HG03039 (cell line): ENCODE data around the gene GABPB2.
A peak's percentile ranks its signal among the peaks of the same experiment; 100 is the strongest.

Experiments used
- ATAC-seq: cut with Tn5 transposase; IDR thresholded peaks from one replicate; pipeline ENCODE4 v1.9.1; 2021; ENCODE audit warnings: mild to moderate bottlenecking, moderate library complexity; ENCODE audit not compliant: unreplicated experiment

The GABPB2 gene

DNA sequence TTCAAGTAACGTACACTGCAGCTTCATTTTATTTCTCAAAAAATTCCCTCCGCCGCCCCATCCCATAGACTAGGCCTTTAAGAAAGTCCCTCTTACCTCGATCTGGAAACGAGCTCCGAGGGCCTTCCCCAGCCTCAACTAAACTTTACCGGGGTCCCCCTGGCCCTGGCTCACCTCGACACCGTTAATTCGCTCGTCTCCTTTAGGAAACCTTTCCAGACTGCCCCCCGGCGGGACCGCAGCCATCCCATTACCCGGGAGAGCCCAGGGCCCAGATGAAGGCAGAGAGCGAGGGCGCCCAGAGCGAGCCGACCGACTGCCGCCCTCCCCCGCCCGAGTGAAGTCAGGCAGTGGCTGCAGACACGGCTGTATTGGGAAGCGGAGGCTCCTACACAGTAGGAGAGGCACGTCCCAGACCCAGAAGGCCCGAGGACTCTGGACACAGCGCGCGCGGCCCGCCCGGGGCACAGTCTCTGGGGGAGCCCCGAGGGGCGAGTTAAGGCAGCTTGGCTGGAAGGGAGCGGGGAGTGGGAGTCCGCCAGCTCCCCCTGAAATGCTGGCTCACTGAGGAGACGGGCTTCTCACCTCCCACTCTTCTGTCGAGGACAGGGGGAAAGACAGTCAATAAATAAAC, 61.3 kb downstream of the GABPB2 start:
- no peak for ATAC-seq

DNA sequence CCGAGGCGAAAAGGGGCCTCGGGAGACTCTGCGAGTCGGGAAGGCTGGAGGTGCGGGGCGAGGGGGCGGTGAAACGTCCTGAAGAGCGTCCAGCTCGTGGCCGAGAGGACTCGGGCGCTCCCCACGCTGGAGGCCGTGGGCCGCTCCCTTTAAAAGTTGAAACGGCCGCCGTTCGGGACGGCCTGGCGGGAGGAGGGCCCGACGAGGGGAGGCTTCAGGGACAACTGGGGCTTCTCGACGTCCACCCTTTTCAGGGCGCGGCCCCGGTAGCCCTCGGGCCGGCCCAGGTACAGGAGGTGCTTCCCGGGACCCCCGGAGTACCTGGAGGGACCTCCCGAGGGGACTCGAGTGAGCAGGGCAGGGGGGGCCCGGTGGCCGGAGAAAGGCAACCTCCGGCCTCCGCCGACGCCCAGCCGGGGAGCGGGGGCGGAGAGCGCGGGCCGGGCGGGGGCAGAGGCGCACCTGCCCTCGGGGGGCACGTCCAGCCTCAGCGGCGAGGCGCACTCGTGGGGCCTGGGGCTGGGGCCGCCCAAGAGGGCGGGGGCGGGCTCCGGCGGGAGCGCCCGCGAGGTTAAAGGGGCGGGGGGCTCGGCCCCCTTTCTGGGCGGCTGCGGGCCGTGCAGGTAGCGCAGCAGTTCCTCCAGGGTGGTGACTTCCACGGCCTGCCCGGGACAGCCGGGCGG, 61.9 kb downstream of the GABPB2 start:
- no peak for ATAC-seq

DNA sequence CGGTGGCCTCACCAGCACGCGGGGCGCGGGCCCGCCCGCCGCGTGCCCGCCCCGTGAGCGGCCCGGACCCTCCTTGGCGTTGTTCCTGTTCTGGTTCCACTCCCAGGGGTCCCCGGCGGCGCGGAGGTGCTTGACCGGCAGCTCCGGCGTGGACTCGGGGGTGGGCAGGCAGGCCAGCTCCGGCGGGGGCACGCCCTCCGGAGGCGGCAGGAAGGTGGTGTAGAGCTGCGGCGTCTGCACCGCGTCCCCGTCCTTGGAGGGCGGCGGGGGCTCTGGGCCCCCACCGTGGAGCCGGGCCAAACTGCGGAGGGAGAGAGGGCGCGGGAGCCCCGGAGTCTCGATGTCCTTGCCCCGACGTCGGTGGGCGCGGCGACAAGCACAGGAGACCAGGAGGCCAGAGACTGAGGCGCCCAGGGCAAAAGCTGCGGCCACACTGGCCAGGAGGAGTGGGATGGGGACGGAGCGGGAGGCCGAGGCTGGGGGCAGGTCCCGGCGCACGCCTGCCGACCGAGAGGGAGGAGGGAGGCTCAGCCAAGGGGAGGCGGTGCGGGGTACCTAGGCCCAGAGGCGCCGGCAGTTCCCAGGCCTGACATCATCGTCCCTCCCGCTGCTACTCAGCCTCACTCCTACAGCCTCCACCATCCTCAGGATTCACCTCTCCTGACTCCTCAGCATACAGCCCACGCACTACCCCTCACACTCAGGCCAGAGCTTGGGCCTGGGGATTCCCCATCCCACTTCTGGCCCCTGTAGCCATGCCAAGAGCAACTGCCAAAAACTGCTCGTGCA, 62.7 kb downstream of the GABPB2 start:
- ATAC-seq = no peak

DNA sequence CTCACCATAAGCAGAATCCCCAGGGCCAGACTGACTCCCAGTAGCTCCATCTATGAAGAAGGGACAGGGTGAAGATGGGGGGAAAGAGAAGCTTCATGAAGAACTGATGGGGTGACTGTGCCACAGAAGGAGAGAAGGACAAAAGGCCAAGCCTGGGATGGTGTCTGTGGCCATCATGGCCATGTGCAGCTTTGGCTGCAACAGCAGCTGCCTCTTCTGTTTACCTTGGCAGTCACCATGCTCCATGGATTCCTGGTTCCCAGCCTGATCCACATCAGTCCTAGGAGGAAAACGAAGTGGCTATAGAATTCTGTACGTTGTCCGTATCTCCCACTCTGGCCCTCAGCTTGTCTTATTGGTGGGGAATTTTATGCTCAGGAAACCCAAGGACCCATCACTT, 63.8 kb downstream of the GABPB2 start:
- no peak for ATAC-seq

DNA sequence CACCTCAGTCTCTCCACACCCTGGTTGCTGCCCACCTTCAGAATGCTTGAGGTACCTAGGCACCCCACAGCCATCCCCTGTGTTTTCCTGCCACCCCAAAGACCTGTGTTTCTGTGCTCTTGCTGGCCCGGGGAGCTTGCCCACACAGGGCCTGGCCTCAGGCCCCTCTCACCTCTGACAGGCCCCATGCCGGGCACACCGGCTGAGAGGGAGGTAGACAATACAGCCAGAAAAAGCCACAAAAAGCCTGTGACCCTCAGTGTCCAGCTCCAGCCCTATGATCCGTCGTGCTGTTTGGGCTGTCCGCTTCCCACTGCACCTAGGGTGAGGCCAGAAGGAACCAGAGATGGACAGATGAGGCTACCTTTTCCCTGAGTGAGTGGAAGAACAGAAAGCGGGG, 64.4 kb downstream of the GABPB2 start:
- no peak for ATAC-seq

DNA sequence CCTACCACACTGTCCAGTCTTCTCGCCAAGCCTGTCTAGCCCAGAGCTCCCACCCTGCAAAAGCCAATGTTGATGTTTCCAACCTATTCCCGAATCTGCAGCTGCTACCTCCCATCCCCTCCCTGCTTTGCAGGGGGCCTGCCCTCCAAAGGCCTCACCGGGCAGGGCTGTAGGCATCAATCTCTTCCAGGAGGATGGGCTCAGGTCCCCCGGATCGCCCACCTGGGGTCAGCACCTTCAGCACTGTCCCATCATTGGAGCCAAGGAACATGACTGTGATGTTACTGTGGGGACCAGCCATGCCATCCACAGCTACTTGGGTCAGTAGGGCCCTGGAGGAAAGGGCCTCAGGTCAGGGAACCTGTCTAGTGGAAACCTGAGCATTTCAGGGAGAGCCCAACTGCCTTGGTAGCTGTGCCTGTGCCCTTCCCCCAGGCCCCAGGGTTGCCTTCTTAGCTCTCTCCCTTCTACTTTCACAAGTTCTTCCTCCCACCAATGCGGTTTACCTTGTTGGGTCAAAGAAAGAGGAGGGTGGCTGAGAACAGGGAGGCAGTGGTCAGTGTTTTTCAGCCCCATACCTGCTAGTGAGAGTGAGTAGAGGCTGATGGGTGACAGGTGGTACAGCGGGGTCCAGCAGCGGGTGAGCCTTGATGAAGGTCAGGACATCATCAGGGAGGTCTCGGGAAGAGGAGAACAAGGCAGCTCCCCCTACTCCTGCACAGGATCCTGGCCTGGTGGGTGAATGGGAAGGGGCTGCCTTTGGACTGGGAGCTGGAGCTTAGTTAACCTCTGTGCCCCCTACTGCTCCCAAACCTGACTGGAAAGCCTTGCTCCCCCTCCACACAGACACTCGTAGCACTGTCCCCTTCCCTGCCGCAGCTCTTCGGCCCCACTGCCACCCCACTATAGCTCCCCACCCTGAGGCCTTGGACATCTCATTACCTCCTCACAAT, 65.1 kb downstream of the GABPB2 start:
- ATAC-seq = no peak

DNA sequence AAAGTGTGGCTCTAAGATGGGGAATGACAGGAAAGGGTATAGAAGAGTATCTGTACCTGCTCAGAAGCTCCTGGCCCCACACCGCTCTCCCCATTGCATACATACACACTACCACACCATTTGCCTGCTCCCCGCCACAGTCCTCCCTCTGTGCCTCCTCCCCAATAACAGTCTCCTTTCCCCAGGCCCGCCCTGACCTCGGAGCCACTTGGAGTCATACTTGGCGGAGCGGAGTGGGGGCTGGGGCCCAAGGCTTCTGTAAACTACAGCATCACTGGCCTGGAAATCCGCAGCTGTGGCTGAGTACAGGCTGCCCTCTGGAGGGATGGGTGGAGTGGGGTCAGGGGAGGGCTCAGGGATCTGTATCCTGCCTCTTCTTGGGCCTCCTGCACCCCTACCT, 67.2 kb downstream of the GABPB2 start:
- ATAC-seq = no peak

DNA sequence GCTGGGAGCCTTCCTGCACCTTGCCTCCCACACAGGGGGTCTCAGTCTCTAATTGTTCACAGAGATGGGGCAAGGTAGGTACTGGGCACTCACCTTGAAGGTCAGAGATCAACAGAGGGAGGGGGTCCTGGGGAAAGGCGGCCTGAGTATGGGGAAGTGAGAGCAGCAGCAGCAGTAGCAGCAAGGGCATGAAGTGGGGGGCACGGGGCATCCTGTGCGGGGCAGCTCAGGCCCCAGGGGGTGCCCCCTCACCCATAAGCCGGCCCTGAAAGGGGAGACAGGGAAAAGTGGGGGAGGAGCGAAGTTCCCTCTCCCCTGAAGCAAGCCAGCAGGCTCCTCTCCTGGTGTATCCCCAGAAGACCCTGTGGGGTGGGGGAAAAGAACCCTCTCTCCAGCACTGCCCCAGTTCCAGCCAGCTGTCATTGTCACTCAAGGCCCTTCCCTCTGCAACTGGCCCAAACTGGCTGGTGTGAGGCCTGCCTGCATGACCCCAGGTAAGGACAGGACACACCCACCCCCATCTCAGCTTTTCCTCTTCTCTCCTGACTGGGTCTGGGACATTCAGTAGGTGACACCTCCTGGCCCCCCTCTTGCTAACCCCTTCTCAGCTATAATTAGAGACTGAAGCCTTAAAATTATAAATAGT, 72.0 kb downstream of the GABPB2 start:
- no peak for ATAC-seq

DNA sequence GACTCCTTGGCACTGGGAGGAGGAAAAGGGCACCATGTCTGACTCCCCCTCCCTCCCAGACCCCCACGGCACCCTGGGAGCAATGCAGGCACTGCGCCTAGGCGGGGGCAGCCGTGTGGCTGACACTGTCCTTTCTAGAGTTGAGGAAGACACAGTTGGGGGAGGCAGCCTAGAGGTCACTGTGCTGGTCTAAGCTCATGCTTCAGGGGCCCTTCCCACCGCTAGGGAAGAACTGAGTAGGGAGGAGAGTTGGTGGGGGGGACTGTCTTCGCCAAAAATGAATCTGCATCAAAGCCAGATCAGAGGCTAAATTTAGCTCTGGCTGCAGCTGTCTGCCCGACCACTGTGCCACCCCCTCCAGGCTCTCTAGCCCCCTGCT, 72.5 kb downstream of the GABPB2 start:
- no peak for ATAC-seq

DNA sequence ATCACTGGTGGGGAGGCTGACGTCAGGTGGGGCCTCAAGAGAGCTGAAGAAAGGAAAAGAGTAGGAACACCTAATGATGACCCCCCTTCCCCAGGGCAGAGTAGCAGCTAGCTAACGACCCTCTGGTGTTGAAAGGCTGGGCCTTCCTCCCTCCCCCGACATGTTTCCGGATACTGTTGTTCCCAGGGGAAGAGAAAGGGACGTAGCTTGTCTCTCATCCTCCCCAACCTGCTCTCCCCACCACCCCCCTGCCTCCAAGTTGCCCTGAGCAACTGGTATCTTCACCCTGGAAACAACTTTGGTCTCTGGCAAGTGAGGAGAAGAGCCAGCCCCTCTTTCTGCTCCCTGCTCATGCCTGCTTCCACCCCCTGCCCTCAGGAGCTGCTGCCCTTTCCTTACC, 73.4 kb downstream of the GABPB2 start:
- no peak for ATAC-seq

DNA sequence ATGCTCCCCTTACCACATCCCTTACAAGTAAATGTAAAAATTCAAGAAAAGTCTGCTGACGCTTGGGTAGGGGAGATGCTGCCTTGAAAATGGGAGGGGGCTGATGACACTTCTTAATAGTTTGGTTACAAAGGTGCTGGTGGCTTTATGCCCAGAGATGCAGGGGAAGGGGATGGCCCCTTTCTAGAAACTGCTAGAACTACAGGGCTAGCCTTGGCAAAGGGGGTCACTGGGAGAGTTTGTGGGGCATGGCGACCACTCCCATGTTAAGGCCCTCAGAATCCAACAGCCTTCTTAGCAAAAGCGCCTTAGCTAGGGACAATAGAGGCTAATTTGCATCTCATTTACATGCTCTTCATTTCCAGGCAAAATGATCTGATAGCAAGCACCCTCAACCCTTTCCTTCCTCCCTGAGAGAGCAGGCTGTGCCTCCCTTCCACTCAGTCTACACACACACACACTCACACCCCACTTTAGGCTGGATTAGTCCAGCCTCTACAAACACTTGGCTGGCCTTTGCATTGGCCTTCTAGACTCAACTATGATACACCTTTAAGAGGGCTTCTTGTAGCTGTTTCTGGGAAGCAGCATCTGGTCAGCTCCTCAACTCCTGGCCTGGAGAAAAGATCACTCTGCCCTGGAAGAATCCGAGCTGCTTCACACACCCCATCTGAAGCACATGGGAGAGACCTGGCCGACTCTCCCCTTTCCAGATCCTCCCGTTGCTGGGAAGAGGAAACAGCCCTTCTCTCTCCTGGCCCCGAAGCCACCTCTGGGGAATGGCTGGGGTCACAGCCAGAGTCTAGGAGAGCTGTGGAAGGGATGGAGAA, 74.1 kb downstream of the GABPB2 start:
- ATAC-seq = no peak

DNA sequence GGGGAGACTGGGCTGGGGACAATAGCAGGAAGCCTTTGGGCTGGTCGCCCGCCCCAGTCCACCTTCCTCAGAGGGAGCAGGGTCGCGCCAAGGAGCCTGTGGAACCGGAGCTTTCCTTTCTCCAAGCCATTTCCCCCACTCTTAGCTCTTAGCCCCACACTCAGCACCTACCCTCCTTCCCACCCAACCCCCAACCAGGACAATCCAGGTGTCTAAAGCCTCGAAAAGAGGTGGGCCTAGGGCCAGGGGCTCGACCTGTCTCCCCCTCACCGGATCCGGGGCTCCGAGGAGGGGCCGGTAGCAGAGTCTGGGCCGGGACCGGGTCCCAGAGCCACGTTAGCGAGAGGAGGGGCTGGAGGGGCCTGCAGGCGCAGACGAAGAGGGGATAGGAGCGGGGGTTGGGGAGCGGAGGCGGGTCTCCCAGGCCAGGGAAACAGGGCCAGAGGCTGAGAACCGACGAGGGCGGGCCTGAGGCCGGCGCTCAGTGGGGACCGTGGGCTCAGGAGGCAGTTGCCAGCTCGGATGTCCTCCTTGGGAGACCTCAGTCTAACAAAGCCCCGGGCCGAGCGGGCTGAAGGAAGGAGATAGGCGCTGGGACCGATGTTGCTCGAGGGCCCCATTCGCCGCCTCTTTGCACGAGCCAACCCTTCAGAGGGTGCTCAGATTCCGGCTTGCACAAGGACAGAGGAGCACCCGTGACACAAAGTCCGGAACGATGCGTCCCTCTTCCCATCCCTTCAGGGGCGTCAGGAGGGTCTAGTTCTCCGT, 74.9 kb downstream of the GABPB2 start:
- ATAC-seq = no peak

DNA sequence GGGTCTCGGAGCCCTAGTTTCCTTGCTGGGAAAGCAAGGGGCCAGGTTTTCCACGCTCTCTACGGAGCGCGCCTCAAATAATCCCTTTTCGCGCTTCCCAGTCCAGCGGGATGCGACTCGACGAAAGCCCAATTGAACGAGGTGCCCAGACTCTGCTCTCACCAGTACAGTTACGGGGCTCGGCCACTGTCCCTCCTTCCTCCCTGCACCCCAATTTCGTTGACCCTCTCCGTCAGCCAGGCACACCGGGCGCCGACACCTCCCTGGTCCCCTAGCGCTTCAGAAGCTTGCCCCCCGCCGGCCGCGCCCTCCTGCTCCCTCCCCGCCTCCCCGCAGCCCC, 75.5 kb downstream of the GABPB2 start:
- no peak for ATAC-seq

DNA sequence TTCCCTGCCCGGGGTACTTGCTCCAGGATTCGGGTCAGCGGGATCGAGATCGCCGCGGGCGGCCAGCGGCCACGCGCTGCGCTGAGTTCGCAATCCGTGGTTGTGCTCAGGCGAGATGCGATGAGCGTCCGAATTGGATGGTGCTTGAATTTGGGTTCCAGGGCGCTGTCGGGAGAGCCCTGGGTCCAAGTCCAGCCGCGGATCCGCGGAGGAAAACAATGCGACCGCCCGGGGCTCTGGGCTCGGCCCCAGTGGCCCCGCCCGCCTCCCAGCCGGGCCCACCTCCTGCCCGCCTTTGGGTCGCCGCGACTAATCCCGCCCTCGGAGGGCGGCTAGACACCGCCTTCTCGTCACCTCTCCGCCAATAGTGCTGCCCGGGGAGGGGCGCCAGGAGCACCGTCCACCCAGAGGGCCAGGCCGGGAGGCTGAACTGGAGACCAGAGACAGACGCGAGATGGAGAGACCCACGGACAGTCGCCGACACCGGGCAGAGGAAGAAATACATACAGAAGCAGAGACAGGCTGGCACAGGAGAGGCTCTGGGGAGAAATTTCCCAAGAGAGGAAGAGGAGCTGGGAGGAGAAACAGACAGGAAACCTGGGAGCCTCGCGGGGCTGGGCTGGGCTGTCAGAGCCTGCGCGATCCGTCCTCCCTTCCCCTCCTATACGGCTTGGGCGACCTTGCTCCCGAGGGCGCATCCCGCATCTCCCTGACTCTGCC, 76.0 kb downstream of the GABPB2 start, which contains the start of gene SEMA6C:
Gene SEMA6C, minus strand, starts transcription at position 220 of the 720 bp plus-strand sequence. CDS start 4,010 bp downstream, outside the sequence.
- peak; percentile 98 for ATAC-seq

DNA sequence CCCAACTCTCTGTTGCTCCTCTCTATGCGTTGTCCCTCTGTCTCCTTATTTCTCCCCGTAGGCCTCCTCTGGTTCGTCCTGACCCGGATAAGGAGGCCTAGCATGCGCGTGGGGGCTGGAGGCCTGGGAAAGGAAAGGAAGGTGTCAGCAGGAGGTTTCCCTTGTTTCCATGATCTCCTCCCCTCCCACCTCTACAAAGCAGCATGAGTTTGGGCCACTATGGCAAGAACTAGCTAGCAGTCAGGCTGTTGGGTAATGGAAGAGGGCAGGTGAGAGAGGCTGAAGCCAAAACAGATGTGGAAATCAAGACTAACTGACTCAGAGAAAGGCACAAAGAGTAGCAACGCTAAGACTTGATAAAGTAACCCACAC, 76.6 kb downstream of the GABPB2 start:
- no peak for ATAC-seq

DNA sequence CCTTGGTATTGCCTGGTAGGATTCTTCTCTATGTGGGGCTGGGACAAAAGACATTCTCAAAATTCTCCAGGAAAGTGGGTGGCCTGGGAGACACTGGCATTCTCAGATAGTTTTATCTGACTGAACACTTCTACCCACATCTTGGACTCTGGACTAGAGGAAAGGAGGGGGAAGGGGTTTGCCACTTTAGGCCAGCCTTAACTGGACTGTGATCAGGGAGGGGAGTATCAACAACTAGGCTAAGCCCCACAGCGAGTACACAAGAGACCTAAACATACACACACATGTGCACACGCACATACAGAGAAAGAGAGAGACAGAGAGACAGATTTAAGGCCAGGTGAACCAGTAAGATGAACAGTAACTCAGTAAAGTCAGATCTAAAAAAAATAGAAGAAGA, 77.1 kb downstream of the GABPB2 start:
- ATAC-seq = no peak

DNA sequence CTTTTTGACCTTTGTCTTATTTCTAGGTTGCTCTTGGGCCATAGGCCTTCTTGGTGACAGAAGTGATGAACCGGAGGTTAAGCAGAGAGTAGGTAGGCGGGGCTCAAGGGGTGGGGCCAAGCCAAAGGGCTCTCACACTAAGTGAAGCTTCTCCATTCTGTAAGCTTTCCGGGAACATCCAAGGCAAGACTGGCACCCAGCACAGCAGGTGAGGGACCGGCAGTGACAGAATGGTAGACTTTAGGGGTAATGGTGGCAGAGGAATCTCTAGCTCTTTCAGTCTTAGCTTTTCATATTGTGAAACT, 85.9 kb downstream of the GABPB2 start, which contains the start of gene TNFAIP8L2:
Gene TNFAIP8L2, plus strand, starts transcription at position 135 of the 305 bp plus-strand sequence. CDS start 2,049 bp downstream, outside the sequence.
- no peak for ATAC-seq

DNA sequence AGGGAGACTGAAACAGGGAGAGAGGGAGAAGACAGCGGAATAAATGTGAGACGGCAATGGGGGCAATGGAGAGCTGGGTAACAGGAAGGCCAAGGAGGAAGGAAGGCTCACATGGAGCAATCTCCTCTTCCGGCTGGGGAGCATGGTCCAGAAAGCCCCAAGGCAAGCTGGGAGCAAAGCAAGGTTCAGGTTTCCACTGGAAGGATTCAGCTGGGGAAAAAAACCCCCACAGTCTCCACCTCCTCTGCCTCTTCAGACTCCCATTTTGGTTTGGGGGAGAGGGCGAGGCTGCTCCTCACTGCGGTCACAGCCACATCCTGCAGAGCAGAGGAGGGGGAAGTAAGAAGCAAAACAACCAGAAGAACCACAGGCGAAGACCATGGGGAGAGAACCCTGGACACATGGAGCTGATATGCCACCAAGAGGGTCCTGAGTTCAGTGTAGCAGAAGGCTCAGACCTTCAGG, 86.5 kb downstream of the GABPB2 start:
- no peak for ATAC-seq
